Activated T-cell treated with anti-CD3 and anti-CD28 coated beads, Interleukin-2, amount 50 U/mL, for 48 hours (primary cell): ENCODE data around the gene TPSB2.
"Not testable (repeated sequence)": the region's sequence is repeated elsewhere in the genome, so short reads cannot be mapped to it uniquely, and the experiment has no call there.

Source experiments
- DNase-seq, 2 experiments: peaks; one replicate each; pipeline ENCODE4 v3.0.0-alpha.2; 2020

Gene TPSB2

GRCh38 chr16:1230084-1230470 is at the start of gene TPSB2:
Gene TPSB2 (minus strand): TSS chr16:1230184. CDS start chr16:1229951, 233 bp downstream.
- not testable (repeated sequence) for DNase-seq

GRCh38 chr16:1279081-1279944 is 49.3 kb upstream of the TPSB2 start:
- no peak for DNase-seq

GRCh38 chr16:1278477-1278876 is 48.5 kb upstream of the TPSB2 start:
- DNase-seq, result no peak

GRCh38 chr16:1277617-1278282 is 47.8 kb upstream of the TPSB2 start:
- DNase-seq, result no peak

- no peak for DNase-seq
Observed at GRCh38 chr16:1277151-1277598, 47.2 kb upstream of the TPSB2 start.

- DNase-seq, result no peak
Observed at GRCh38 chr16:1276580-1276878, 46.5 kb upstream of the TPSB2 start.

GRCh38 chr16:1275791-1276579 is 46.0 kb upstream of the TPSB2 start:
- no peak for DNase-seq

- no peak for DNase-seq
Observed at GRCh38 chr16:1274767-1275166, 44.8 kb upstream of the TPSB2 start.

GRCh38 chr16:1273816-1274215 is 43.8 kb upstream of the TPSB2 start:
- no peak for DNase-seq

GRCh38 chr16:1272453-1273198 is 42.6 kb upstream of the TPSB2 start:
- no peak for DNase-seq

- peak in 1 of 2 experiments; percentile 30 for DNase-seq
Observed at GRCh38 chr16:1271724-1272413, 41.9 kb upstream of the TPSB2 start.

GRCh38 chr16:1271380-1271723 is 41.4 kb upstream of the TPSB2 start:
- no peak for DNase-seq

- not testable (repeated sequence) for DNase-seq
Observed at GRCh38 chr16:1269418-1269817, 39.4 kb upstream of the TPSB2 start.

GRCh38 chr16:1265826-1266225 is 35.8 kb upstream of the TPSB2 start:
- DNase-seq, result no peak

GRCh38 chr16:1265090-1265630 is 35.2 kb upstream of the TPSB2 start:
- no peak for DNase-seq

GRCh38 chr16:1264345-1265089 is 34.5 kb upstream of the TPSB2 start:
- DNase-seq, result no peak

- DNase-seq, result no peak
Observed at GRCh38 chr16:1263591-1264344, 33.8 kb upstream of the TPSB2 start.

- no peak for DNase-seq
Observed at GRCh38 chr16:1262846-1263221, 32.9 kb upstream of the TPSB2 start.

- no peak for DNase-seq
Observed at GRCh38 chr16:1262210-1262845, 32.3 kb upstream of the TPSB2 start.
